Skin of body (tissue), 2 donors: ENCODE measurements around the gene SERPINE1. TPM values are rescaled to one million over a fixed set of nuclear protein-coding genes. Genes with fewer than 3 reads are reported as not detected.
"Not testable (repeated sequence)": the region's sequence is repeated elsewhere in the genome, so short reads cannot be mapped to it uniquely, and the experiment has no call there.

ENCODE experiments used
- DNase-seq: peaks from one replicate; lab custom pipeline; 2025; lab: John Stamatoyannopoulos, UW
- total RNA-seq: library from RNA; depleted of rRNA; stranded (reverse); fragments of >200 nt; gene quantifications from one replicate; pipeline ENCODE4 v1.2.3, GENCODE V29; 2014

Gene SERPINE1
- total RNA-seq, 1 donor from 2014 or later, result 18.1 TPM

- no peak for DNase-seq
These were observed 3.8 kb upstream of the SERPINE1 start for GRCh38 chr7:101122933-101123702.

- DNase-seq, result no peak
These were observed 3.2 kb upstream of the SERPINE1 start for GRCh38 chr7:101123703-101124068.

GRCh38 chr7:101124376-101125056 lies 2.4 kb upstream of the SERPINE1 start:
- DNase-seq, result peak; percentile 55

GRCh38 chr7:101125989-101126650 lies 784 bp upstream of the SERPINE1 start:
- DNase-seq, result no peak

- DNase-seq, result no peak
These were observed 646 bp downstream of the SERPINE1 start for GRCh38 chr7:101127460-101128039.

GRCh38 chr7:101128040-101128834 lies 1.3 kb downstream of the SERPINE1 start:
- no peak for DNase-seq

GRCh38 chr7:101129603-101130117 lies 2.8 kb downstream of the SERPINE1 start:
- DNase-seq, result no peak

- DNase-seq, result not testable (repeated sequence)
These were observed 6.0 kb downstream of the SERPINE1 start for GRCh38 chr7:101132626-101133600.

- no peak for DNase-seq
These were observed 6.9 kb downstream of the SERPINE1 start for GRCh38 chr7:101133621-101134398.

GRCh38 chr7:101134399-101134980 lies 7.6 kb downstream of the SERPINE1 start:
- DNase-seq, result no peak

GRCh38 chr7:101137651-101138212 lies 10.8 kb downstream of the SERPINE1 start:
- DNase-seq, result no peak

- peak; percentile 59 for DNase-seq
These were observed 11.4 kb downstream of the SERPINE1 start for GRCh38 chr7:101138213-101138870.

- no peak for DNase-seq
These were observed 13.4 kb downstream of the SERPINE1 start for GRCh38 chr7:101140339-101140699.

GRCh38 chr7:101140746-101141382 lies 14.0 kb downstream of the SERPINE1 start:
- DNase-seq, result no peak

- DNase-seq, result no peak
These were observed 25.2 kb downstream of the SERPINE1 start for GRCh38 chr7:101151908-101152651.

GRCh38 chr7:101153969-101154692 lies 27.2 kb downstream of the SERPINE1 start, which contains the start of gene AP1S1:
Gene AP1S1 (plus strand): TSS chr7:101154476. CDS start chr7:101154515, 39 bp downstream.
- peak; percentile 87 for DNase-seq
